IMR-90 (cell line): Measurements from ENCODE around the gene GRIK1.

Source experiments
- CHD1 ChIP-seq: IDR thresholded peaks from 2 replicates; pipeline ENCODE4 v1.6.1; 2012; ENCODE audit warnings: low read depth, low read length, improper control_type of control experiment
- CTCF ChIP-seq: conservative IDR thresholded peaks from 2 replicates; pipeline ENCODE4 v1.5.1; 2012; ENCODE audit warnings: mild to moderate bottlenecking, low read depth, low read length, improper control_type of control experiment
- POLR2A ChIP-seq: IDR thresholded peaks from 2 replicates; pipeline ENCODE4 v1.6.1; 2012; ENCODE audit warnings: mild to moderate bottlenecking, low read depth, low read length
- SMC3 ChIP-seq: fragments of 150-350 bp; IDR thresholded peaks from 2 replicates; pipeline ENCODE4 v1.6.1; 2016; ENCODE audit warnings: low read depth, mild to moderate bottlenecking, antibody characterized with exemption, low read length, moderate library complexity

- TF ChIP-seq CTCF (no peak), POLR2A (no peak), SMC3 (no peak), CHD1 (no peak)
These were observed 110.1 kb downstream of the GRIK1 start for GRCh38 chr21:29829564-29830275.
